ENCODE measurements around the gene ANK2. TPM values are rescaled to one million over a fixed set of nuclear protein-coding genes. Genes with fewer than 3 reads are reported as not detected.

ANK2 gene
- total RNA-seq, 1 donor from 2014 or later = 9.4 TPM

GRCh38 chr4:113294908-113295307 lies 245.5 kb downstream of the ANK2 start:
- Histone ChIP-seq H3K36me3 (no peaks in the 10 kb centered on the region), H3K9me3 (no peaks in the 10 kb centered on the region), H3K27ac (no peak overlapping the region), H3K27me3 (no peaks in the 10 kb centered on the region), H3K4me1 (peaks cover 0 to 3% of the 10 kb centered on the region in 2 donors), H3K4me3 (no peak overlapping the region)
- DNase-seq (ENCODE audit: low spot score in 2 of 2) = no peak
- TF ChIP-seq, protein P1, sequence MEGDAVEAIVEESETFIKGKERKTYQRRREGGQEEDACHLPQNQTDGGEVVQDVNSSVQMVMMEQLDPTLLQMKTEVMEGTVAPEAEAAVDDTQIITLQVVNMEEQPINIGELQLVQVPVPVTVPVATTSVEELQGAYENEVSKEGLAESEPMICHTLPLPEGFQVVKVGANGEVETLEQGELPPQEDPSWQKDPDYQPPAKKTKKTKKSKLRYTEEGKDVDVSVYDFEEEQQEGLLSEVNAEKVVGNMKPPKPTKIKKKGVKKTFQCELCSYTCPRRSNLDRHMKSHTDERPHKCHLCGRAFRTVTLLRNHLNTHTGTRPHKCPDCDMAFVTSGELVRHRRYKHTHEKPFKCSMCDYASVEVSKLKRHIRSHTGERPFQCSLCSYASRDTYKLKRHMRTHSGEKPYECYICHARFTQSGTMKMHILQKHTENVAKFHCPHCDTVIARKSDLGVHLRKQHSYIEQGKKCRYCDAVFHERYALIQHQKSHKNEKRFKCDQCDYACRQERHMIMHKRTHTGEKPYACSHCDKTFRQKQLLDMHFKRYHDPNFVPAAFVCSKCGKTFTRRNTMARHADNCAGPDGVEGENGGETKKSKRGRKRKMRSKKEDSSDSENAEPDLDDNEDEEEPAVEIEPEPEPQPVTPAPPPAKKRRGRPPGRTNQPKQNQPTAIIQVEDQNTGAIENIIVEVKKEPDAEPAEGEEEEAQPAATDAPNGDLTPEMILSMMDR (IDR thresholded peaks at IDR 0.05) = peak in 1 of 3 experiments; percentile 10
- intact Hi-C loops (cut with DNase I) = no loop called here

DNA sequence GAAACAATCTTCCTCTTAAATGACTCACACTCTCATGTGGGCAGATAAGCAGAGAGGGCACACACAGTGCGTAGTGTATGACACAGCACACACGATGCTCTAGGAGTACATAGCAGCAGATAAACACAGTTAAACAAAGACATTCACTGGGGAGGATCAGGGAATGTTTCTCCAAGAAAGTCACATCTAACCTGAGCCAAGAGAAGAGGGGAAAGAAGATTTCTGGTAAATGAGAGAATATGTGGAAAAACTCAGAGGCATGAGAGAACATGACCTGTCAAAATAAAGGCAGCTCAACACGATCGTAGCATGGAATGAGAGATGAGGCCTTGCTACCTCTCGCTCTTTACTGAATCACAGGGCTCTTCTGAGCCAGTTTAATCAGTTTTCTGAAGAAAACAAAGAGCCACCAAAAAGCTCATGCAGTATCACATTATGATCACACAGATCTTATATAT lies 251.0 kb downstream of the ANK2 start:
- no peaks in the 10 kb centered on the region for H3K36me3 ChIP-seq
- H3K9me3 ChIP-seq = no peaks in the 10 kb centered on the region
- H3K27ac ChIP-seq = no peak overlapping the region
- no peak overlapping the region for H3K4me3 ChIP-seq
- no peaks in the 10 kb centered on the region for H3K4me1 ChIP-seq
- intact Hi-C loops (cut with DNase I) = no loop called here
- no peaks in the 10 kb centered on the region for H3K27me3 ChIP-seq
- no peak for DNase-seq (ENCODE audit: low spot score in 2 of 2)
- TF ChIP-seq, protein P1 (IDR thresholded peaks at IDR 0.05) = no peak

- H3K4me1 ChIP-seq = no peaks in the 10 kb centered on the region
- intact Hi-C loops (cut with DNase I) = no loop called here
- no peaks in the 10 kb centered on the region for H3K36me3 ChIP-seq
- no peak overlapping the region for H3K4me3 ChIP-seq
- no peak overlapping the region for H3K27ac ChIP-seq
- DNase-seq (ENCODE audit: low spot score in 2 of 2) = no peak
- no peaks in the 10 kb centered on the region for H3K27me3 ChIP-seq
- H3K9me3 ChIP-seq = no peaks in the 10 kb centered on the region
- TF ChIP-seq, protein P1 (IDR thresholded peaks at IDR 0.05) = no peak
These were observed 252.6 kb downstream of the ANK2 start for GRCh38 chr4:113302051-113302450.

GRCh38 chr4:113303315-113303714 lies 253.9 kb downstream of the ANK2 start:
- Histone ChIP-seq H3K27me3 (no peaks in the 10 kb centered on the region), H3K27ac (no peak overlapping the region), H3K4me1 (no peaks in the 10 kb centered on the region), H3K36me3 (no peaks in the 10 kb centered on the region), H3K4me3 (no peak overlapping the region), H3K9me3 (no peaks in the 10 kb centered on the region)
- TF ChIP-seq, protein P1 (IDR thresholded peaks at IDR 0.05) = no peak
- DNase-seq (ENCODE audit: low spot score in 2 of 2) = no peak
- intact Hi-C loops (cut with DNase I) = no loop called here

DNA sequence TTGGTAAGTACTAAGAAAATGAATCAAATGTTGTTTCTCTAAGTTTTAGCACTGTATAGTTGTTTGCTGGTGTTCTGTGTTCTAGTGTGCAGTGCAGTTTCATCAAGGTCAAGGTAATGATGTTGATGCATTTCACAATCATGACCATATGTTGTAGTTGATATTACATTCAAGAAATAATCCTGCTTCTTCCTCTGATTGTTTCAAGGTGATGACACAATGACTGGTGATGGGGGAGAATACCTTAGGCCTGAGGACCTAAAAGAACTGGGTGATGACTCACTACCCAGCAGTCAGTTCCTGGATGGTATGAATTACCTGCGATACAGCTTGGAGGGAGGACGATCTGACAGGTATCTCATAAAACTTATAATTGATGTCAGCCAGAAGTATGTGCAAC lies 261.6 kb downstream of the ANK2 start:
- TF ChIP-seq, protein P1 (IDR thresholded peaks at IDR 0.05) = no peak
- H3K4me1 ChIP-seq = no peaks in the 10 kb centered on the region
- H3K9me3 ChIP-seq = no peaks in the 10 kb centered on the region
- intact Hi-C loops (cut with DNase I) = no loop called here
- no peak overlapping the region for H3K4me3 ChIP-seq
- H3K27ac ChIP-seq = no peak overlapping the region
- H3K36me3 ChIP-seq = no peaks in the 10 kb centered on the region
- H3K27me3 ChIP-seq = no peaks in the 10 kb centered on the region
- DNase-seq (ENCODE audit: low spot score in 2 of 2) = no peak

GRCh38 chr4:113312529-113312928 lies 263.1 kb downstream of the ANK2 start:
- DNase-seq (ENCODE audit: low spot score in 2 of 2) = no peak
- Histone ChIP-seq H3K9me3 (no peaks in the 10 kb centered on the region), H3K36me3 (no peaks in the 10 kb centered on the region), H3K27ac (no peak overlapping the region), H3K4me1 (no peaks in the 10 kb centered on the region), H3K4me3 (no peak overlapping the region), H3K27me3 (no peaks in the 10 kb centered on the region)
- TF ChIP-seq, protein P1 (IDR thresholded peaks at IDR 0.05) = no peak
- intact Hi-C loops (cut with DNase I) = no loop called here
